SIG-M5 treated with dmso at 0.1 percent for 504 hours (cell line): Measurements from ENCODE around the gene TEX101.

ENCODE experiments used
- DNase-seq: peaks from one replicate; lab custom pipeline; 2025; ENCODE audit not compliant: unreplicated experiment; lab: John Stamatoyannopoulos, UW

TEX101 gene

GRCh38 chr19:43445426-43445825 is 30.7 kb downstream of the TEX101 start:
- DNase-seq: no peak

- peak; percentile 52 for DNase-seq
These were observed 32.2 kb downstream of the TEX101 start for GRCh38 chr19:43446746-43447489.

DNA sequence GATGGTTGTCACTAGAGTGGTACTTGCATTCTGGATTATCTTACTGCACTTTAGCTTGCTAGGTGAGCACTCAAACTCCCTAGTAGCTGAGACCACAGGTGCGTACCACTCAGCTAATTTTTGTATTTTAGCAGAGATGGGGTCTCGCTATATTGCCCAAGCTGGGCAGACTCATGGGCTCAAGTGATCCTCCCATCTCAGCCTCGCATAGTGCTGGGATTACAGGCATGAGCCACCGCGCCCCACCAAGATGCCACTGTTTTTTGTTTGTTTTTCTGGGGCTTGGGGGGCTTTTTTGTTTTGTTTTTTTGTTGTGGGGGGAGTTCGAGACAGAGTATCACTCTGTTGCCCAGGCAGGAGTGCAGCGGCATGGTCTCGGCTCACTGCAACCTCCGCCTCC is 33.0 kb downstream of the TEX101 start:
- DNase-seq: no peak

DNA sequence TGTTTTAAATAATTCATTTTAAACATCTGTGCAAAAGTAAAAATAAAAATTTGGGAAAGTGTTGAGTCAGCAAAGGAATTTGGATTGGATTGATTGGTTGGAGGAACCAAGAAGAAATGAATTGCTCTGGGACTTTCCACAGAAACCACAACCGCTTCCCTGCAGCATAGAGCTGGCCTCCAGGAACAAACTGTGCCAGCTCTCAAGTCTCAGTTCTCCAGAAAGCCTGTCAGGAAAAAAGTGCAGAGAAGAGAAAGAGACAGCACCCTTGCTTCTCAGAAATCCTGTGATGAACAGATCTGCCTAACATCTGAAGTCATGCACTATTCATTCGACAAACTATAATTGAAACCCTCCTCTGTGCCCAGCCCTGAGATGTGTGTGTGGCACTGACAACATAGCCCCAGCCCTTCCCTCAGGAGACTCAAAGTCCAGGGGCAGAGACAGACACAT is 35.9 kb downstream of the TEX101 start:
- DNase-seq: no peak

- DNase-seq: no peak
These were observed 37.9 kb downstream of the TEX101 start for GRCh38 chr19:43452582-43452981.

GRCh38 chr19:43454031-43454430 is 39.3 kb downstream of the TEX101 start:
- DNase-seq: no peak

- DNase-seq: peak; percentile 65
These were observed 40.8 kb downstream of the TEX101 start for GRCh38 chr19:43455321-43456113.

GRCh38 chr19:43457809-43458208 is 43.1 kb downstream of the TEX101 start:
- no peak for DNase-seq

- DNase-seq: no peak
These were observed 45.8 kb downstream of the TEX101 start for GRCh38 chr19:43460362-43461016.

DNA sequence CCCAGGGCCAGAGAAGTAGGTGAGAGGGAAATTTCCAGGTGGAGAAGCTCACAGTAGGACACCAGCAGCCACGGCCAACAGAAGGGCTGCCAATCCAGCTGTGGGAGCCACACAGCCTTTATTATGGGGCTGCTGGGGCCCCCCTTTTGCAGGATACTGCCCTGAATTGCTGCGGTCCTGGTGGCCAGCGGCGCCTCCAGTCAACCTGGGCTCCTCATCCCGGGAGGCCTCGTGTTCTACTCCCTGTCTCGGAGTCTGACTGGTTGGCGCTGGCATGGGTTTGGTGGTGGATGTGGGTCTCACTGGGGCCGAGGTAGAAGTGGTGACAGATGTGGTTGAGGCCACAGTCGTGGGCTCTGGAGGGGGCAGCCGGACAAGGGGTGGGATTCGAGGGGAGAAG is 46.6 kb downstream of the TEX101 start:
- no peak for DNase-seq

- no peak for DNase-seq
These were observed 47.7 kb downstream of the TEX101 start for GRCh38 chr19:43462383-43462782.

DNA sequence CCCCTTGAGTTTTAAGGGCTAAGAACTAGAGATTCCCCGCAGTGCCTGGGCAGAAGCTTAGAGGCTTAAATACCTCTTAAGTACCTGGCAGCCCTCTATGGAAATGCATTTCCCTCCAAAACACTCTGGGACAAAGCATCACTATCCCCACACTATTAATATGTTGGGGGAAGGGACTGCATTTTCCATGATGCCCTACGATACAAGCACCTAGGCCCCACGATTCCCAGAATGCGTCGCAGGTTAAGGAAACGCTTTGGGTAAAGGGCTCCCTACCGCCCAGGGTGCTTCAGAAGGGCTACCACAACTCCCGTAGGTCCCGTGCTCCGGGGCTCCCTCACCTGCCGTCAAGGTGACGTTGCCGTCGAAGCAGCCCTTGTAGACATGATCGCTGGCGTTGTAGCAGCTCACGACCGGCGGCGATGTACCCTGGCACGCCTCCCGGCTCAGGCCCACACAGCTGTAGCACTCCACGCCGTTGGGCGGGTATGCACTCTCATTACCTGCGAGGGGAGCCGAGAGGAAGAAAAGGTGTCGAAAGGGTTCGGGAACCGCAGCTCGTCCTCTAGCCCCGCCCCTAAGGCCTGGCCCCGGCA is 48.2 kb downstream of the TEX101 start:
- DNase-seq: no peak

DNA sequence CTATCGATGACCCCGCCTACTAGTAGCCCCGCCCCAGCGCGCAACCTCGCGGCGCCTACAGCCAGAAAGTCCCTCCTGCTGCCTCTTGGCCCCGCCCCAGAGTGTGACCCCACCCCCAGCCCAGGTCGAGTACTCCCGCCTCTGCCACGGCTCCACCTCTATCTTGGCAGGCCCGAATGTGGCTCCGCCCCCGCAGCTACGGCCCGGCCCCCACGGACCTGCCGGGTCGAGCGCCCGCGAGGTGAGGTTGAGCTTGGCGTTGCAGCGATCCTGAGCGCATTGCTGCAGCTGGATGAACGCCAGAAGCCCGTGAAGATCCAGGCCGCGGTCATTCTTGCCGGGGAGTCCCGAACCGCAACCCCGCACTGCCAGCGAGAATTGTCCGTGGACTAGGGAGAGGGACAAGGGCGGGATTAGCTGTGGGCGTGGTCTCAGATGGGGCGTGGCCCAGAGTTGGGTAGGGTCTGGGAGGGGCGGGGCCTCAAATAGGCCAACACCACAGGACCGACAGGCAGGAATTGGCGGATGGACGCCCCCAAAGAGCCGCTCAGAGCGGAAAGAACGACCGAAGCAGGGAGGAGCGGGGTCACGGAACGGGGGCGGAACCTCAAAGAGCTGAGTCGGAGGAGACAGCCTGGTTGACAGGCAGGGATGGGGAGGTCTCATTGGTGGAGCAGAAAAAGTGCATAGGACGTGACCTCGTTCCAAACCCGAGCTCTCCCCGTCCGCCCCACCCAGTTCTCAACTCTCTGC is 48.9 kb downstream of the TEX101 start:
- DNase-seq: peak; percentile 94

DNA sequence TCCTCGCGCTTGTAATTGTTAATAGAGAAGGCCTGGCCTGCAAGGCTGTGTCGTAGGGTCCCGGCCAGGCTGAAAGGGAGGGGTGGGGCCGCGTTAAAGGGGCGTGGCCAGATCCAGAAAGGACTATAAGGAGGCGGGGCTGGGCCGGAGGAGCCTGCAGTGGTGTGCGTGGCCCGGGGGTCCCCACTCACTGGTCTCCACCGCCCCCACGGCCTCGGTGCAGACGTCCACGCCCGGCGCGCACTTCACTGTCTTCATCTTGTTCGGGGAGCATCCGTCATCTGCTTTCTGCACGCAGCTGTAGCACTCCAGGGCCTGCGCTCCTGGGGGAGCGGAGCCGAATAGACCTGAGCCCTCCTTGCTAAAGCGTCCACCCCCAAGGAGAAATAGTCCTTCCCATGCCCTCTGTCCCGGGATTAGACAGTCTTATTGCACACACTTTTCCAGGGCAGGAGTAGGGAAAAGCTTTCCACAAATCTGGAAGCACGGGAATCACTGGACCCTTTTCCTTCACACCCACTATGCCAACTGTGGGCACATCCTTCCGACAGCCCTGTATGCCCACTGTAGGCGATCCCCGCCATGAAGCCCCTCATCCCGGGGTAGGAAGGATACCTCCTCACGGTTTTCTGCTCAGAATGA is 49.6 kb downstream of the TEX101 start:
- no peak for DNase-seq

DNA sequence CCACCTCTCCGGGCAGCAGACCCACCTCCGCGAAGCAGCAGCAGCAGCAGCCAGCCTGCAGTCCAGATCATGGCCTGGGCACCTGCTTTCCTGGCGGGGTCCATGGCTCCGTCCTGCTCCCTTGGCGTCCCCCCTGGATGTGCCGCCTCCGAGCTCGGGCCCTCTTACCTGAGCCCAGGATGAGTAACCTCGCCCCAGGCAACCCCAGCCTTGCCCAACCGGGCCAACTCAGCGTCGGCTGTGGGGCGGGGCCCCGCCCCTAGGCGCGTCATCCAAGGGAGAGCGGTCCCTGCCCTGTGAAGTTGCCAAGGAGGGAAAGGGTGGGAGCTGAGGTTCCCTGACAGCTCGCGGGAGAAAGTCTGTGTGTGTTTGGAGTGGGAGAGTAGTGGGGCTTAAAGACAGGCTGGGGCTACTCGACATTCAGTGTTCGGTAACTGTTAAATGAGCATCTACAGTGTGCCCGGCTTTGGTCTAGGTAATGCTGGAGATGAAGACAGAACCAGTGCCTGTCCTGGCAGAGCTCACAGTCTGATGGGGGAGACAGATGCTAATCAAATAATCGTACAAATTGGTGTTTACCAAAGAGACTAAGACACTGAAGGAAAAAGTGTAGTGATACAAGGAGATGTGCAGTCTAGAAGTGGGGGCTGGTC is 50.9 kb downstream of the TEX101 start, which contains the start of gene LYPD3:
Gene LYPD3 (minus strand): TSS at position 141 of the 653 bp plus-strand sequence. CDS start 37 bp downstream, at position 104.
- peak; percentile 44 for DNase-seq

GRCh38 chr19:43466793-43467192 is 52.1 kb downstream of the TEX101 start:
- DNase-seq: no peak

DNA sequence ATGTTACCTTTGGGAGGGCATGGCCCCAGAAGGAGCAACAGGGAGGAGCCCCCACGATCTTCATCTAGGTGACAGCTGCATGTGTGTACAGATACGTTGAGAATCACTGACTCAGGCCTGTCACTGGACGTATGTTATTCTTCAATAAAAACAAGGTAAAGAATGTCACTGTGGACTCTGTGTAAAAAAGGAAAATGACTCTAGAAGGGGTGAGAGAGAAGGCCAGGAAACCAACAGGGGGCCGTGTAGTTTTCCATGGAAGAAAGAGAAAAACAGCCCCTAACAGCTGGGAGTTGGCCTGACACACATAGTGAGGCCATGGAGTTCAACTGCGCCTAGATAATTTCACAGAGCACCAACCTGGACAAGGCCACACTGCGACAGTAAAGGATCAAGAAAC is 52.6 kb downstream of the TEX101 start:
- DNase-seq: no peak

DNA sequence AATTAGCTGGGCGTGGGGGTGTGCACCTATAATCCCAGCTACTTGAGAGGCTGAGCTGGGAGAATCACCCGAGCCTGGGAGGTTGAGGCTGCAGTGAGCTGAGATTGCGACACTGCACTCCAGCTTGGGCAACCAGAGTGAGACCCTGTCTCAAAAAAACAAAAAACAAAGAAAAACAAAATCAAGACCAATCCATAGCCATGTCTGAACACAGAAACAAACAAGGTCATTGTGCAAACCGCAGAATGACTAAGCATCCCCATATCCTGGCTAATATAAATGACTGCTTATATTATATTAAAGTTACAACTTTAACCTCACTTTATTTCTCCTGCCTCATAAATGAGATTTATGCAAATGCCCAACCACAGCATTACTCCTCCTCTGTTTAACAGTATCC is 53.0 kb downstream of the TEX101 start:
- no peak for DNase-seq
